GM12872 (cell line): ENCODE data around the gene ZBTB7B.

Source experiments
- CTCF ChIP-seq: IDR thresholded peaks from 3 replicates; pipeline ENCODE4 v1.5.1; 2011; ENCODE audit warnings: low read depth, mild to moderate bottlenecking, low read length, moderate library complexity; ENCODE audit not compliant: insufficient read depth

The ZBTB7B gene

GRCh38 chr1:155002464-155003226 is at the start of gene ZBTB7B:
TSS of gene ZBTB7B (plus strand) at chr1:155002802. CDS start at chr1:155014661, 11,859 bp downstream.
- TF ChIP-seq CTCF: no peak

GRCh38 chr1:154953611-154954038 is 49.0 kb upstream of the ZBTB7B start:
- TF ChIP-seq CTCF: no peak

- no peak for TF ChIP-seq CTCF
These were observed 48.1 kb upstream of the ZBTB7B start for GRCh38 chr1:154954541-154954940.

GRCh38 chr1:154955039-154955717 is 47.4 kb upstream of the ZBTB7B start:
- TF ChIP-seq CTCF: no peak

GRCh38 chr1:154955718-154956543 is 46.7 kb upstream of the ZBTB7B start, which contains the start of gene PBXIP1:
TSS of gene PBXIP1 (minus strand) at chr1:154956099. CDS start at chr1:154953721, 2,378 bp downstream.
- TF ChIP-seq CTCF: peak; percentile 34; the same call in 1 of the 3 replicates

- TF ChIP-seq CTCF: no peak
These were observed 46.1 kb upstream of the ZBTB7B start for GRCh38 chr1:154956544-154956941.

GRCh38 chr1:154957091-154957657 is 45.4 kb upstream of the ZBTB7B start:
- no peak for TF ChIP-seq CTCF
